GM18519 (cell line): ENCODE results near the gene PPIB.

ENCODE experiments used
- ATAC-seq: cut with Tn5 transposase; IDR thresholded peaks from one replicate; pipeline ENCODE4 v1.9.1; 2021; ENCODE audit warnings: mild to moderate bottlenecking, moderate library complexity; ENCODE audit not compliant: unreplicated experiment, low FRiP score

Gene PPIB

DNA sequence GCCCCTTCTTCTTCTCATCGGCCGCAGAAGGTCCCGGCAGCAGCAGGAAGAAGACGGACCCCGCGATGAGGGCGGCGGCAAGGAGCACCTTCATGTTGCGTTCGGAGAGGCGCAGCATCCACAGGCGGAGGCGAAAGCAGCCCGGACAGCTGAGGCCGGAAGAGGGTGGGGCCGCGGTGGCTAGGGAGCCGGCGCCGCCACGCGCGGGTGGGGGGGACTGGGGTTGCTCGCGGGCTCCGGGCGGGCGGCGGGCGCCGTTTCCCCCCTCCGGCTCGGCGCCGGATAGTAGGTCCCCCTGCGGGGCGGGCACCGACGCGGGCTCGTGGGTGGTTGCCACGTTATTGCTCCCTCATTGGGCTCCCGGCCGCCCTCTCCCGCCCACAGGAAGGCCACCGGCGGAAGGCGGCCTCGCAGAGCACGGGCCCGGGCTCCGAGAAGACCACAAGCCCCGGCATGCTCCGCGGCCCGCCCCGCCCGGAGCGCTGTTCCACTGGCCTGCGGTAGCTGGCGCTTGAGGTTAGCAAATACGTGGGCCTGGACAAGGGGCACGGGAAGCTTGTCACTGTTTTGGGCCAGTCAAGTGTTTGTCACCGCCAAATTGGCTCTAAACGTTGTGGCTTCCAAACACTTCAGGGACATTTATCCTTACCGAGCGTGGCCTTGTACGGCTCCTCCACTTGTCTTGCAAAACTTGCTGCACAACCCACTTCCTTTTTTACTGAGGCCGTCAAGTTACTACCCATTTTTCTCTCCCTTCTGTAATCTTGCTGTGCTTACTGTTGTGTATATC lies at the start of gene PPIB:
Gene PPIB (minus strand): TSS at position 154 of the 790 bp plus-strand sequence. CDS start 36 bp downstream, at position 118.
- ATAC-seq, result peak; percentile 80

GRCh38 chr15:64211696-64212095 lies 48.9 kb upstream of the PPIB start:
- ATAC-seq, result no peak

- ATAC-seq, result no peak
Measured at GRCh38 chr15:64210371-64210770, 47.5 kb upstream of the PPIB start.

DNA sequence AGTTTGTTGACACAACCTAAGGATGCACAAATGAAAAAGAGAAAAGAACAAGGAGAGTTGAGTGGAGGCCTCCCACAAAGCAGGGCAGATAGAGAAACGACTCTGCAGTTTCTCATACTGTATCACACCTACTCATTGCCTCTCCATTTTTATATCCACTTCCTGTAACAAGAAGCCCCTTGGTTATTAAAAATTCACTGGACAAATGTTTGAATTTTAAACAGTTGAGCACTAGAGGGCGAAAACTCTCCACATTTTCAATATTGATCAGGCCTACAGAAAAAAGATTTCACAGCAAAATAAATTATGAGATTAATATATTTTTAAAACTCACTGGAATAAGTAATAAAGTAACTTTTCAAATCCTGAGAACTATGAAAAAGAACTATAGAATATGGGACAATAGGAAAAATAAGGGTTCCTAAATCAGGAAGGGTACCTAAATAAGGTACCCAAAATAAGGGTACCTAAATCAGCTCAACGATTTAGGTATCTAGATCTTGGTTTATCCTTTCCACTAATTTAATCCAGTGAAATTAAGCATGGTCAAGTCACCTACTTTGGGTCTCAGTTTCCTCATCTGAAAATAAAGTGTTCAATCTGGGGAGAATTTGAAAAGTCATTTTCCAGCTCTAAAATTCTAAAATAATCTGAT lies 47.0 kb upstream of the PPIB start:
- ATAC-seq, result no peak

- no peak for ATAC-seq
Measured at GRCh38 chr15:64205202-64205601, 42.4 kb upstream of the PPIB start.

DNA sequence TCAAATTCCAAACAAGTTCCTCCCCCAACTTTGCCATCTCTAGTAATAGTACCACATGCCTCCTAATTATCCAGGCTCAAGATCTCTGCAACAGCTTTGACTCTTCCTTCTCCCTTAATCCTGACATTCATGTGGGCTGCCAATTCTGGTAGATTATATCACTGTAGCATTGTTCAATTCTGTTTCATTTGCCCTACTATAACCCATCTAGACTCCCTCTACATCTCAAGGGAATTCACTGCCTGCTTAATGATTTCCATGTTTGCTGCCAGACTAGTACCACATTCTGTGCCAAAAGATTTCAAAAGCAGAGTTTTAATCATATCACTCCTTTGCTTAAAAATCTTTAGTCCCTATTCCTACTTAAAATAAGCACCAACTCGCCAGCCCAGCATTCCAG lies 34.6 kb upstream of the PPIB start:
- no peak for ATAC-seq

GRCh38 chr15:64193971-64194370 lies 31.1 kb upstream of the PPIB start:
- no peak for ATAC-seq

- ATAC-seq, result no peak
Measured at GRCh38 chr15:64191971-64192830, 29.4 kb upstream of the PPIB start.

DNA sequence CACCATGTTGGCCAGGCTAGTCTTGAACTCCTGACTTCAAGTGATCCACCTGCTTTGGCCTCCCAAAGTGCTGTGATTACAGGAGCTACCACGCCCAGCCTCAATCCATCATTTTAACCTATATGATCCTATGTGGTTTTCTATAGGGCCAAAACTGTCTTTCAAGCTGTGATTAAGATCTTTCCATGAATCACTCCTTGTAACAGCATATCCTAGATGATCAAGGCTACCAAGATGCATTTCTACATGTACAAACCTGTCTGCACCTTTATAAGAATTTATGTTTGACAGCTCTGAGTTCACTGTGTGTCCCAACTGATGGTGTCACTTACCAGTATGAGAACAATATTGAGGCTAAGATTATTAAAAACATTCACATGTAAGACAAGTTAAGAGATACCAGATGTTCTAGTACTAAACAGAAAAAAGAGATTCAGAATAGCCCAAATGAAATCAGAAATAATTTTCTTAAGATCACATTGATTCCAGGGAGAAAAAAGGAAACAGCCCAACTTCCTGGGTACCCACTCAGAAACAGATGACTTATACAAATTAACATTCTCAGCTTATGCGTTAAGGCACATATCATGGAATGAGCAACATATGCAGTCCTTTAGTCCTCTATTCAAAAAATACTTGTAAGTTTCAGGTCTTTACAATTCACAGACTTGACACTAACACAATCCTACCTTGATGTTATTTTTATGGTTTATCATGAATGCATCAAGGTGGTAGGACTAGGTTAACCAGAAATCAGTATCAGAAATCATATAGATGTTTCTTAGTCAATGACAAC lies 24.8 kb upstream of the PPIB start:
- no peak for ATAC-seq

- ATAC-seq, result no peak
Measured at GRCh38 chr15:64185146-64185911, 22.5 kb upstream of the PPIB start.

- no peak for ATAC-seq
Measured at GRCh38 chr15:64182859-64183370, 20.1 kb upstream of the PPIB start.

DNA sequence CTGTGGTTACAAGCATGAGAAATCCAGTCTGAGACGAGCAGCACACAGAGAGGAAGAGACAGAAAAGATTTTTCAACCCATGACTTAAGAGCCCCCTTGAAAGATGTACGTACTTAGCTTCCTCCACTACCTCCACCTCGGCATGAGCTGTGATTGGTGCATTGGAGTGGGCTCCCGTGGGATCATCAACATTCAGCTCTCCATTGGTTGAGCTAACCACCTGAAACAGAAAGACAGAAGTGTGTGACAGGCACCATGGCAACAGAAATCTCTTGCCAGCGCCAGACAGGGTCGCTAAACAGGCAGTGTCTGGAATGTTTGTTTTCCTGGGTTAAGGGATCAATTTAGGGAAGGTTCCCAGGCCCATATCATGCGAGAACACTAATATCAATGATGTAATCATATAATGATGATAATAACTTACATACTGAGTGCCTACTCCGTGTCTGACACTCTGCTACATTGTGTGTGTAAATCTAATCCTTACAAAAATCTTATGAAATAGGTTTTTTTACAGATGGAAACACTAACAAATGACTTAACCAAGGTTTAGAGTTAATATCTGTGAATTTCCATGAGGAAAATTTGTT lies 17.5 kb upstream of the PPIB start:
- ATAC-seq, result no peak

- no peak for ATAC-seq
Measured at GRCh38 chr15:64166102-64166890, 3.5 kb upstream of the PPIB start.

DNA sequence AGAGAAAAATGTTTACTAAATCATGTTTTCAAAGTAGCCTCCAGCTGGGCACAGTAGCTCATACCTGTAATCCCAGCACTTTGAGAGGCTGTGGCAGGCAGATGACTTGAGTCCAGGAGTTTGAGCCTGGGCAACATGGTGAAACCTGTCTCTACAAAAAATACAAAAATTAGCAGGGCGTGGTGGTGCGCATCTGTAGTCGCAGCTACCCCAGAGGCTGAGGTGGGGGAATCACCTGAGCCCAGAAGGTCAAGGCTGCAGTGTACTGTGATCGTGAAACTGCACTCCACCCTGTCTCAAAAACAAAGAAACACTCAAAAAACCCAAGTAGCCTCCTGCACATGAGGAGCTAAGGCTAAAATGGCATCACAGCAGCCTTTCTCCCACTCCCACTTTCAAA lies 1.6 kb upstream of the PPIB start:
- no peak for ATAC-seq

GRCh38 chr15:64163659-64164362 lies 989 bp upstream of the PPIB start:
- no peak for ATAC-seq

DNA sequence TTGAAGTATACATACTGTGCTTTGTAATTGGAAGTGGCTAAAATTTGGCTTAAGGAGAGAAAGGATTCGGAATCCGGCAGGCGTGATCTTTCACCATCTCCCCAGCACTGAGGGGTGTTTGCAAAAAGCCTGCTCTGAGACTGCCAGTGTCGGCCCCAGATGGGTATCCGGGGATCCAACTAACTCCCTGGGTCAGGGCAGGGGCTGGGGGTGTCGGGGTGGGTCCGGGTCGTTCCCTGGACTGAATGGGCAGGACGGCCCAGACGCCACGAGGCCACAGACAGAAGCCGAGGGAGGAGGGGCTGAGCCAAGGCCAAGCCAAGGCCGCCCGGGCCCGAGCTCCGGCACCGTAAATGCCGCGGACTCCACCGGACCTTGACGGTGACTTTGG lies 349 bp downstream of the PPIB start:
- ATAC-seq, result peak; percentile 2

DNA sequence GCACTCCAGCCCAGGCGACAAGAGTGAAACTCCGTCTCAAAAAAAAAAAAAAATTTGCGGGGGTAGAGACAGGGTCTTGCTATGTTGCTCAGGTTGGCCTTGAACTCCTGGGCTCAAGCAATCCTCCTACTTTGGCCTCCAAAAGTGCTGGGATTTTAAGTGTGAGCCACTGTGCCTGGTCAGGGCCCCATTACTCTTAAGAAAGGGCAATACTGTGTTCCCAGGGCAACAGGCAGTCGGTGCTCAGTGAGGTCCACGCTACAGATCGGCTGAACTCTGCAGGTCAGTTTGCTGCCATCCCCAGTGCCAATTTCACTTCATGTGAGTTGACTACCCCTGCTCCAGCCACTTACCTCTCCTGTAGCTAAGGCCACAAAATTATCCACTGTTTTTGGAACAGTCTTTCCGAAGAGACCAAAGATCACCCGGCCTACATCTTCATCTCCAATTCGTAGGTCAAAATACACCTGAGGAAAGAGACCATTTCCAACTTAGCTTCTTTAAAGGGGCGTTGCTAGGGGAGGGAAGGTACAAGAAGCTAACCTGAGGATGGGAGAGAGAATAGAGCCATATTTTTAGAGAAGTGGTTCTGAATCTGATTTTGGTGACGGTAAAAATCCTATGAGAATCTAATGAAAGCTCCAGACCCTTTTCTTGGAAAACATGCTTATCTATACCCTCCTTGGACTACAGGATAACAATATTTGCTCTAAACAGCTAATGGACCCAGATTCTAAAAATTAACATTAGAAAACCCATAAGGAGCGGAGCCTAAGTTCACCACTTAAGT lies 939 bp downstream of the PPIB start:
- no peak for ATAC-seq
